ENCODE results near the gene CALML6. TPM values are rescaled to one million over a fixed set of nuclear protein-coding genes. Genes with fewer than 3 reads are reported as not detected.

Gene CALML6
- total and polyA plus RNA-seq, 10 of the 15 experiments (the other 5 are each of a cell fraction or from before 2014, with no cell fraction given), result 0.07 to 1.3 (median 0.21) TPM; not detected in 5

DNA sequence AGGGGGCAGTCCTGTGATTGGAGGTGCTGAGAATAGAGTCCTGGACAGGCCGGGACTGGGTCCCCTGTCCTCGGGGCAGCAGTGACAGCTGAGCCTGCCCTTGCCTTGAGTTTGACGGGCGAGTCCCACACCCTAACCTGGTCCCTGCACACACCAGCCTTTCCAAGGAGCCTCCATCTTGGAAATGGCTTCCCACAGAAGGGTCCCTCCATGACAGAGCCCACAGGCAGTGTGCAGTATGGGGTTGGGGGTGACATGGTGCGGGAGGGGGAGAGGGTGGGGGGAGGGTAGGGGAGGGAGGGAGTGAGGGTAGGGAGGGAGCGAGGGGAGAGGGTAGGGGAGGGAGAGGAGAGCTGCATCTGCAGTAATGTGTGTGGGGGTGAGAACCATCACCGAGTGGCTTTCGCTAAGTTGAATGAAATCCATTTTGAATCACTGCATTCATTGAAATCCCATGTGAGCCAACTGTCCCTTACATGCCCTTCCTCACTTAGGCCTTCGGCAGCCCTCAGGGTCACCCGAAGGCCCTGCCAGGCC is 14.1 kb downstream of the CALML6 start:
- ChIA-PET CTCF (no interaction called here), RAD21 (ENCODE audit: unreplicated experiment) (no interaction called here), POLR2A (no interaction called here), SMC1A (ENCODE audit: uncharacterized antibody, unreplicated experiment) (no interaction called here)
- no peaks in the 10 kb centered on the region for H3K4me1 ChIP-seq (ENCODE audit: control insufficient read depth, insufficient read depth, low read length)
- WGBS (ENCODE audit: insufficient coverage, insufficient replicate concordance, low lambda C conversion rate, missing lambda C conversion rate), result 69% methylated on average over 8 of the region's 10 CpGs
- BruUV-seq (replicated peaks), result no TSS peak
- H3K79me2 ChIP-seq (ENCODE audit: control insufficient read depth, insufficient read depth, low read length), result no peaks in the 10 kb centered on the region
- no peaks in the 10 kb centered on the region for H4K20me1 ChIP-seq (ENCODE audit: control insufficient read depth, insufficient read depth)
- DNase-seq (ENCODE audit: low read depth, low spot score), result no peak
- in situ Hi-C loops (cut with MboI), result no loop called here
- no peaks in the 10 kb centered on the region for H3K36me3 ChIP-seq (ENCODE audit: control insufficient read depth in 2 of 2, insufficient read depth in 2 of 2, low read length in 1 of 2)
- intact Hi-C loops (cut with micrococcal nuclease; ENCODE audit: unreplicated experiment), result no loop called here
- no peaks in the 10 kb centered on the region for H3K27me3 ChIP-seq (replicated peaks in 1 of 2; ENCODE audit: control insufficient read depth in 2 of 2, insufficient read depth in 2 of 2, low read length in 1 of 2)
- no peak for FAIRE-seq
- TF ChIP-seq CREM (IDR thresholded peaks at IDR 0.05; ENCODE audit: low read depth), result no peak
- TF ChIP-seq YBX1 (IDR thresholded peaks at IDR 0.05), result no peak
- TF ChIP-seq MYC (IDR thresholded peaks at IDR 0.05; ENCODE audit: insufficient read depth, insufficient read length, insufficient replicate concordance, low read length, severe bottlenecking), result no peak
- TF ChIP-seq KLF5 (IDR thresholded peaks at IDR 0.05; ENCODE audit: partially characterized antibody), result no peak
- TF ChIP-seq, protein P1, sequence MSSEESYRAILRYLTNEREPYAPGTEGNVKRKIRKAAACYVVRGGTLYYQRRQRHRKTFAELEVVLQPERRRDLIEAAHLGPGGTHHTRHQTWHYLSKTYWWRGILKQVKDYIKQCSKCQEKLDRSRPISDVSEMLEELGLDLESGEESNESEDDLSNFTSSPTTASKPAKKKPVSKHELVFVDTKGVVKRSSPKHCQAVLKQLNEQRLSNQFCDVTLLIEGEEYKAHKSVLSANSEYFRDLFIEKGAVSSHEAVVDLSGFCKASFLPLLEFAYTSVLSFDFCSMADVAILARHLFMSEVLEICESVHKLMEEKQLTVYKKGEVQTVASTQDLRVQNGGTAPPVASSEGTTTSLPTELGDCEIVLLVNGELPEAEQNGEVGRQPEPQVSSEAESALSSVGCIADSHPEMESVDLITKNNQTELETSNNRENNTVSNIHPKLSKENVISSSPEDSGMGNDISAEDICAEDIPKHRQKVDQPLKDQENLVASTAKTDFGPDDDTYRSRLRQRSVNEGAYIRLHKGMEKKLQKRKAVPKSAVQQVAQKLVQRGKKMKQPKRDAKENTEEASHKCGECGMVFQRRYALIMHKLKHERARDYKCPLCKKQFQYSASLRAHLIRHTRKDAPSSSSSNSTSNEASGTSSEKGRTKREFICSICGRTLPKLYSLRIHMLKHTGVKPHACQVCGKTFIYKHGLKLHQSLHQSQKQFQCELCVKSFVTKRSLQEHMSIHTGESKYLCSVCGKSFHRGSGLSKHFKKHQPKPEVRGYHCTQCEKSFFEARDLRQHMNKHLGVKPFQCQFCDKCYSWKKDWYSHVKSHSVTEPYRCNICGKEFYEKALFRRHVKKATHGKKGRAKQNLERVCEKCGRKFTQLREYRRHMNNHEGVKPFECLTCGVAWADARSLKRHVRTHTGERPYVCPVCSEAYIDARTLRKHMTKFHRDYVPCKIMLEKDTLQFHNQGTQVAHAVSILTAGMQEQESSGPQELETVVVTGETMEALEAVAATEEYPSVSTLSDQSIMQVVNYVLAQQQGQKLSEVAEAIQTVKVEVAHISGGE (CRISPR knock-in tag; IDR thresholded peaks at IDR 0.05), result no peak
- TF ChIP-seq RAD21 (IDR thresholded peaks at IDR 0.05; ENCODE audit: insufficient read depth, low read depth, low read length), result no peak
- no peak for TF ChIP-seq TCF12 (IDR thresholded peaks at IDR 0.05; ENCODE audit: low read depth, low read length)
- no peak for TF ChIP-seq CHD2 (IDR thresholded peaks at IDR 0.05; ENCODE audit: borderline replicate concordance, low read depth, low read length)
- TF ChIP-seq KDM1A (IDR thresholded peaks at IDR 0.05; ENCODE audit: borderline replicate concordance), result no peak
- no peak overlapping the region for H3K4me3 ChIP-seq
- H3K27ac ChIP-seq (ENCODE audit: control insufficient read depth, insufficient read depth), result no peak overlapping the region
- H2AFZ ChIP-seq (ENCODE audit: control insufficient read depth, low read depth, low read length), result no peak overlapping the region
- H3K4me2 ChIP-seq (ENCODE audit: control insufficient read depth, insufficient read depth), result no peak overlapping the region
- no peak for ATAC-seq
- no peak overlapping the region for H3K9ac ChIP-seq (ENCODE audit: control insufficient read depth, insufficient read depth, low read length)
- peaks cover 2% of the 10 kb centered on the region; the same call in 1 of the 3 replicates for H3K9me3 ChIP-seq (replicated peaks; ENCODE audit: control insufficient read depth, insufficient read depth, low read length)

Data from GM12878 (cell line).